Activated T-cell treated with anti-CD3 and anti-CD28 coated beads, Interleukin-2, amount 50 U/mL, for 4 hours (primary cell): ENCODE data around the gene ZNF804A. TPM values are rescaled to one million over a fixed set of nuclear protein-coding genes. Genes with fewer than 3 reads are reported as not detected.

Source experiments
- ATAC-seq, 2 donors: fragments of 200-7000 bp; cut with Tn5 transposase; one replicate each; pipeline ENCODE4 v1.10.0; 2021
- DNase-seq: peaks from one replicate; pipeline ENCODE4 v3.0.0-alpha.2; 2020
- H3K27me3 Mint-ChIP-seq: one replicate; pipeline ENCODE4 v1.8.0; 2021; ENCODE audit warnings: low read depth, mixed read lengths
- H3K36me3 Mint-ChIP-seq: one replicate; pipeline ENCODE4 v1.8.0; 2022; ENCODE audit warnings: mixed read lengths; ENCODE audit not compliant: insufficient read depth
- H3K4me1 Mint-ChIP-seq: one replicate; pipeline ENCODE4 v1.8.0; 2021; ENCODE audit warnings: low read depth, mixed read lengths
- H3K4me3 Mint-ChIP-seq: one replicate; pipeline ENCODE4 v1.8.0; 2021; ENCODE audit warnings: mild to moderate bottlenecking, moderate library complexity, mixed read lengths
- H3K9me3 Mint-ChIP-seq: one replicate; pipeline ENCODE4 v1.8.0; 2021; ENCODE audit warnings: mixed read lengths
- total RNA-seq, 3 donors: library from RNA; stranded (reverse); gene quantifications; one replicate each; pipeline ENCODE4 v1.2.1, GENCODE V29; 2021

The ZNF804A gene
- total RNA-seq, 3 donors from 2014 or later: not detected

DNA sequence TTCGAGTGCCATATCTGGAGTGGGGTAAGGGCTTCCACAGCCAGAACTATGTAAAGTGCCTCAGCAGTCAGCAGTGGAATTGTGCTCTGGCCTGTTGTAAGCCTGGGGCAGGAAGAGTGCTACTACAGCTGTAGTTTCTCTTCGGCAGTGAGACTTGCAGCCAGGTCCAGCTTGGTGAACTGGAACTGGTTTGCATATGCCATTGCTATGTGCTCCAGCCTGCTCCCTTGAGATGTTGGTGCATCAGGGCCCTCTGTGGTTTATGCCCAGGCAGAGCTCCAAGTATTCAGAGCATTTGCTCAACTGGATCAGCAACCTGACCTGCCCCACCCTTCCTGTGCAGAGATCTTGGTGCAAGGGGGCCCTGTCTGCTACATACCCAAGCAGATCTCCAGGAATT lies 47.8 kb downstream of the ZNF804A start:
- Mint-ChIP-seq H3K36me3 (no peaks in the 10 kb centered on the region), H3K27me3 (no peaks in the 10 kb centered on the region), H3K4me1 (no peaks in the 10 kb centered on the region), H3K9me3 (peaks cover 14% of the 10 kb centered on the region), H3K4me3 (no peak overlapping the region)
- DNase-seq (no peak), ATAC-seq (no peak)

DNA sequence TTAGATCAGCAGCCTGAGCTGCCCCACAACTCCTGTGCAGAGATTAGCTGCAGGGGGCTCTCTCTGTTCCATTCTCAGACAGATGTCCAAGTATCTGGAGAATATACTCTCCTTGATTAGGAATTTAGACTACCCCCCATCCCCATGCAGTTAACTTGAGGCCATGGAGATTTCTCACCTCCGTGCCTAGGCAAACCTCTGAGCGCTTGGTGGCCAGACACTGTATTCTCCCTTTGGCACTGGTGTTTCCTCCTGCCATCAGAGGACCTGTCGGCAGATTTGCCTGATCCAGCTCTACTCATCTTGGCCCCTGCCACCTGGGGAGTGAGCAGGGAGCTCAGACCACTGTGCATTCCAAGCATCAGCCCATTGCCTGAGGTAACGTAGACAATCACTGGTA lies 48.3 kb downstream of the ZNF804A start:
- H3K4me1 Mint-ChIP-seq: no peaks in the 10 kb centered on the region
- DNase-seq (no peak), ATAC-seq (no peak)
- no peak overlapping the region for H3K4me3 Mint-ChIP-seq
- no peaks in the 10 kb centered on the region for H3K27me3 Mint-ChIP-seq
- peaks cover 14% of the 10 kb centered on the region for H3K9me3 Mint-ChIP-seq
- H3K36me3 Mint-ChIP-seq: no peaks in the 10 kb centered on the region

DNA sequence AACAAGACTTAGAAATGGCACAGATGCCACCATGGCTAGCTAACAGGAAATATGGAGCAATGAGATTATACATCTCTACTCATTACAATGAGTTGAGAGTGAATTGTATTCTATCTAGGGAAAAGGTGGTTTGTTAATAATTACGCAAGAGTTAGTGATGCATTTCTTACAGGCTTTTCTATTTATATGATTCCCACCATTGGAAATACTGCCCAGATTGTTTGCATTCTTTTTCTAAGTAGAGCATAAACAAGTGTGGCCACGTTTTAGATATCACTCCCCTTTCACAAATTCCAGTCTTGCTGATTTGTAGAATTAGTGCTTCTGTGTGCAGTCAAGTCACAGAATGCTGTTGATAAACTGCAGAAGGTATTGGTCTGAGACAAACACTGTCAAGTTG lies 56.6 kb downstream of the ZNF804A start:
- Mint-ChIP-seq H3K4me3 (no peak overlapping the region), H3K36me3 (no peaks in the 10 kb centered on the region), H3K4me1 (no peaks in the 10 kb centered on the region), H3K9me3 (peaks cover 5% of the 10 kb centered on the region), H3K27me3 (no peaks in the 10 kb centered on the region)
- DNase-seq (no peak), ATAC-seq (no peak)

DNA sequence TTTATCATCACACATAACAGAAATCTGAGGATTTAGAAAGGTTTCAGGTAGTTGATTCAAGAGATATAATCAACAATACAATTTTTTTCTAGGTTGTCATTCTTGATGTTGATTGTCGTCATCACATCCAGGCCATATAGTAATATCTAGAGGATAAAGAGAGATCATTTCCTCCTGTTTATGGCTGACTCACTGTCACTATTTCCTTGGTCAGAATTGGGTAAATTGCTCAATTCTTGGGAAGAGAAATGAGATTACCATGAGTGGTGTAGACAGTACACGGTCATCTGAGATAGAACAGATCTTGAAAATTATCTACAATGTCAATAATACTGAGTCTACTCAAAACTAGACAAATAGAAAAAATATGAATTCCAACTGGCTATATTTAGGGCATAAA lies 78.8 kb downstream of the ZNF804A start:
- no peak for DNase-seq
- H3K36me3 Mint-ChIP-seq: no peaks in the 10 kb centered on the region
- peaks cover 4% of the 10 kb centered on the region for H3K9me3 Mint-ChIP-seq
- no peaks in the 10 kb centered on the region for H3K4me1 Mint-ChIP-seq
- ATAC-seq: no peak
- no peaks in the 10 kb centered on the region for H3K27me3 Mint-ChIP-seq
- no peak overlapping the region for H3K4me3 Mint-ChIP-seq

DNA sequence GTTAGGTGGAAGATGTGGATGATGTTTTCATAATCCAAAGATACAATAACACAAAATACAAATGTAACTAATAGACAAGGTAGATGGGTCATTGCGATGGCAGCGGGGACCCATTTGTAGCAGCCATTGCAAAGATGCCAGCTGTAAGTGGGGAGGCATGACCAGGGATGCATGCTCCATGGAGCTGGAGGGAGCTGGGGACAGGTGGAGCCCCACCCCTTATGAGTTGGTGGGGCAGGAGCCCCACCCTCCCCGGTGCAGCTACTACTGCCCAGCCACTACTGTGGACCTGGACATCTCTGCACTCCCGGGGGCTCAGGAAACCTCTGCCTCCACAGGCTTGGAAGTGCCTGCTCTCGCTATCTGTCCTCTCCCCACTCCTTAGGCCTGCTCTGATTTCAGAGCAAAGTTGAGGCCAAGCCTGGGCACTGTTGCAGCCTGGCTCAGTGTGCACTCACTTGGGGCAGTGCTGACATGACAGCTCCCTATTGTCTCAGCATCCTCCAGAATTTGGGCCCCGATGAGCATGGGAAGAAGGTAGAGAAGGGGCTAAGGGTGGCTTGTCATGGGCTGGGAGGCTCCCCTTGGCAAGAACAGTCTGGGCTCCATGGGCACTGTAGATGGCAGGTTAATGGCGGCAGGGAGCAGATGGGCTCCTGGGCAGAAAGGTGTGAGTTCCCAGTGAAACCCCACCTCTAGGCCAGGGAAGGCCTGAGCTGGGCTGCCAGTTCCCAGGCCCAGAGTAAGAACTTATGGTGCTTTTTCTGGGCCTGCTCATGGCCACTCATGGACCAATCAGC lies 81.1 kb downstream of the ZNF804A start:
- peaks cover 8% of the 10 kb centered on the region for H3K9me3 Mint-ChIP-seq
- DNase-seq (no peak), ATAC-seq (peak in 1 of 2 donors; percentile 14)
- H3K4me1 Mint-ChIP-seq: no peaks in the 10 kb centered on the region
- H3K4me3 Mint-ChIP-seq: no peak overlapping the region
- no peaks in the 10 kb centered on the region for H3K27me3 Mint-ChIP-seq
- no peaks in the 10 kb centered on the region for H3K36me3 Mint-ChIP-seq

DNA sequence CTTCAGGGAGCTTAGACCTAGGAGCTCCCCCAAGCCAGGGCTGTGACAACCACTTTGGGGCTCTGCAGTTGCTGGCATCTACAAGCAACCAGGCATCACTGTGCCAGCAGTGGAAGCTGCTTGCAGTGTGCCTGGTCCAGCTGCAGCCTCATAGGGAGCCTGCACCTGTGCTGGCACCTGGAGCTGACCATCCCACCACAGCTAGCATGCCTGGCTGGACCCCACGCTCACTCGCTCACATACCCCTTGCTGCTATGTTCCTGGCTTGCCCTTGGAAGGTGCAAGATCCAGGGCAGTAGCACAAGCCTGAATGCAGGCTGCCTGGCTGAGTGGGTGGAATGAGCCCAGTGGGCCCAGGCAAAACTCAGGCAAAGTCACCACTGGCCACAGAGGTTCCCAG lies 82.5 kb downstream of the ZNF804A start:
- Mint-ChIP-seq H3K9me3 (peaks cover 8% of the 10 kb centered on the region), H3K27me3 (no peaks in the 10 kb centered on the region), H3K4me3 (no peak overlapping the region), H3K36me3 (no peaks in the 10 kb centered on the region), H3K4me1 (no peaks in the 10 kb centered on the region)
- DNase-seq (no peak), ATAC-seq (no peak)

DNA sequence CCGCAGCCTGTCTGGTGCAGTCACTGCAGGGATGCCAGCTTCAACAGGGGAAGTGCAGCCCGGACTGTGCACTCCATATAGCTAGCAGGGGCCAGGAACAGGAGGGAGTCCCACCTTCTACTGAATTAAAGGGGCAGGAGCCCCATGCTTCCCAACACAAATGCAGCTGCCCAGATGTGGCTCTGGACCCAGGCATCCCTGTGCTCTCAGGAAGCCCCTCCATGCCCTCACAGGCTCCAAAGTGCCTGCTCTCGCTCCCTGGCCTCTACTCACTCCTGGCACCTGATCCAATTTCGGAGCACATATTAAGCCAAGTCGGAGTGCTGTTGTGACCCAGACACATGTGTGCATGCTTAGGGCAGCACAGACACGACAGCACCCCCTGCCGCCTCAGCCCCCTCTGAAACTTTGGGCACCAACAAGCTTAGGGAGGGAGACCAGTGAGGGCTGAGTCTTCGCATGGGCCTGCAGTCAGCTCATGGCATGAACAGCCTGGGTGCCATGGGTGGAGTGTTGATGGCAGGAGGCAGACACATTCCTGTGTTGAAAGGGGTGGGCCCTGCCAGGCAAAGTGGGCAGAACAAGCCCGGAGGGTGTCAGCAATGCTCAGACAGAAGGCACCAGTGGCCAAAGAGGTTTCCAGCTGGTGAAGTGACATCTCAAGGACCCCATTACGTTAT lies 83.5 kb downstream of the ZNF804A start:
- no peaks in the 10 kb centered on the region for H3K27me3 Mint-ChIP-seq
- DNase-seq: no peak
- H3K36me3 Mint-ChIP-seq: no peaks in the 10 kb centered on the region
- ATAC-seq: no peak
- no peaks in the 10 kb centered on the region for H3K4me1 Mint-ChIP-seq
- peaks cover 8% of the 10 kb centered on the region for H3K9me3 Mint-ChIP-seq
- no peak overlapping the region for H3K4me3 Mint-ChIP-seq

DNA sequence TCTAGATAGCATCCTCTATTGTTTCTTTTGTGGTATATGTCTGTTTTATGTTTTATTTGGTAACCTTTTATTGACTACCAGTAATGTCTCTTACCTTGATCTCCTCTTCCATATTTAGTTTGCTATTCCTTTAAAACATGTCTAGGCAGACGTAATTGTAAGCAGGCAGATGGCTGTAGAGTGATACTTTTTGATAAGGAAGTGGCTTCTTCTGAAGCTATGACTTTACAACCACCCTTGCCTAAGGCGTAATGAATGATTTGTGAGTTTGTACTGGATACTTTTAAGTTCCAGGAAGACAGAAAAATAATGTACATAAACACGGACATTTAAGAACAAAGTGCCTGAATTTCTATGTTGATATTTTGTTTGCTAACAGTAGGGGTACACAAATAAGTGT lies 85.6 kb downstream of the ZNF804A start:
- peaks cover 6% of the 10 kb centered on the region for H3K9me3 Mint-ChIP-seq

DNA sequence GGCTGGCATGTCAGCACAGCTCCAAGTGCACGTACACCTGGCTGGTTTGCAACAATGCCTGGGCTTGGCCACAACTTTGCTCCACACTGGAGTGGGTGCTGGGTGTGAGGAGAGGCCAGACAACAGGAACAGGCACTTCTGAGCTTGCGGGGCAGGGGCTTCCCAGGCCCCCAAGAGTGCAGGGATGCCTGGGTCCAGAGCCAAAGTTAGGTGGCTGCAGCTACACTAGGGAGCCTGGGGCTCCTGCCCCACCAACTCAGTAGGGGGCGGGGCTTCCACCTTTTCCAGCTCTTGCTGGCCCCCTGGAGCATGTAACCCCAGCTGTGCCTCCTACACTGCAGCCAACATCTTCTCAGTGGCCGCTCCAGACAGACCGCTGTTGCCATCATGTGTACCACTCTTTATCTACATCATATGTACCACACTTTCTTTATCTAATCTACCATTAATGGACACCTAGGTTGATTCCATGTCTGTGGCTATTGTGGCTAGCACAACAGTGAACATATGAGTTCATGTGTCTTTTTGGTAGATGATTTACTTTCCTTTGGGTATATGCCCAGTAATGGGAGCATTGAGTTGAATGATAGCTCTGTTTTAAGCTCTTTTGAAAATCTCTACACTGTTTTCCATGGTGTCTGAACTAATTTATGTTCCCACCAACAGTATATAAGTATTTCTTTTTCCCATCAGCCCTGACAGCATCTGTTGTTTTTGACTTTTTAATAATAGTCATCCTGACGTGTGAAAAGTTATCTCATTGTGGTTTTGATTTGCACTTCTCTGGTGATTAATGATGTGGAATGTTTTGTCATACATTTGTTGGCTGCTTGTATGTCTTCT lies 87.9 kb downstream of the ZNF804A start:
- no peak for DNase-seq
- H3K4me1 Mint-ChIP-seq: no peaks in the 10 kb centered on the region
- H3K4me3 Mint-ChIP-seq: no peak overlapping the region
- peaks cover 4% of the 10 kb centered on the region for H3K9me3 Mint-ChIP-seq
- ATAC-seq: no peak
- no peaks in the 10 kb centered on the region for H3K36me3 Mint-ChIP-seq
- H3K27me3 Mint-ChIP-seq: no peaks in the 10 kb centered on the region

More for the DNA sequence above, 85.6 kb downstream of the ZNF804A start:
- Mint-ChIP-seq H3K27me3 (no peaks in the 10 kb centered on the region), H3K4me1 (no peaks in the 10 kb centered on the region), H3K4me3 (no peak overlapping the region), H3K36me3 (no peaks in the 10 kb centered on the region)
- DNase-seq (no peak), ATAC-seq (no peak)

DNA sequence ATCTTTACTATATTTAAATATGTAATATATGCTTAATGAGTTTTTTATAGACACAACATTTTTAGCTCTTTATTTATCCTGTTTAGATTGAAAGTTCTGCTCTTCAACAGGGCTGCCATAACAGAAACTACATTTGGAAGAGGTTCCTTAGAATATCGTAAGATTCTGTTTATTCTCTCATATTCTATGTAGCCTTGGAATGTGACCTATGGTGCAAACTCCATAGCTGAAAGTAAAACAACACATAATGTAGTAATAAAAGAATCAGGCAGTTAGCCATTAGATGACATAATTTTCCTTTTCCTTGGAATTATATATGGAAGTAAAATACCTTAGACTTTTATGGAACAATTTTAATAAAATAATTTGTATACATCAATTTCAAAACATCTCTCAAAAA lies 91.3 kb downstream of the ZNF804A start:
- Mint-ChIP-seq H3K4me1 (no peaks in the 10 kb centered on the region), H3K9me3 (no peaks in the 10 kb centered on the region), H3K27me3 (no peaks in the 10 kb centered on the region), H3K4me3 (no peak overlapping the region), H3K36me3 (no peaks in the 10 kb centered on the region)
- DNase-seq (no peak), ATAC-seq (no peak)

DNA sequence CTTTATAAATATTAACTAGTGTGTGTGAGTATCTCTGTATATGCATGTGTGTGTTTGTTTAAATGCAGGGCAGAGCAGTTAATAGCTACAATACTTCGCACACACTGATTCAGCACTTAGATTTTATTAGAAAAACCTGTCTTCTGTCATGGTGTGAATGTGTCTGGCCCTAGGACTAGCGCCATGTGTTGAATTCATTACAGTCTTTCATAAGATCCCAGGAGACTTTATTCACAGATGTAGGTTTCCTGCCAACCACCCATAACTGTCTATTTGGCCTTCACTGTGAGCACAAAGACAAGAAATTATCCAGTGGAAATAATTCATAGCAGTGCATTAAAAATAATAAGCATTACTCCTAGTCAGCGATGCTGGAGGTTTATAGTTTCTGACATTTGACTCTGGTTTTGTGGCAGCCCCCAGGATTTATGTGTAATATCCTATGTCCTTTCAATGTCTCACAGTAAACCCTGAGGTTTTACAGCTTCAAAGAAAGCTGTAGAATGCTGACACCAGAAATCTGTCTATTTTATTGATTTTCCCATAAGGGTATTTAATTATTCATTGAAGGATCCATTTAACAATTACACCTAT lies 93.9 kb downstream of the ZNF804A start:
- no peaks in the 10 kb centered on the region for H3K27me3 Mint-ChIP-seq
- DNase-seq (no peak), ATAC-seq (no peak)
- H3K36me3 Mint-ChIP-seq: no peaks in the 10 kb centered on the region
- H3K4me1 Mint-ChIP-seq: no peaks in the 10 kb centered on the region
- H3K9me3 Mint-ChIP-seq: peaks cover 4% of the 10 kb centered on the region
- no peak overlapping the region for H3K4me3 Mint-ChIP-seq

DNA sequence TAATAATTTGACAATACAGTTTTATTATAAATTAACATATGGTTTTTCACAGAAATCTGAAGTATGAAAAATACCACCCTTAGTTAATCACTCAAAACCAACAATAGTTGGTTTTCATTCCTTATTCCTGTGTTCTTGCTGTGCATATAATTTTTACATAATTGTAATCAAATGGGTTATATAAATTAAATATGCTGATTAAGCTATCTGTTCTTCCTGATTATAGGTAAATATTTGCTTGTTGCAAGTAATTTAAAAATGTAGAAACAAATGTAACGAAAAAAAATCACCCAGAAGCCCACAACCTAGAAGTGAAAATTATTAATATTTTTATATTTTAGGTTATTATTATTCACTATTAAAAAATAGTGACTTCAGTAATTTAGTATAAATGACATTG lies 98.3 kb downstream of the ZNF804A start:
- peaks cover 4% of the 10 kb centered on the region for H3K9me3 Mint-ChIP-seq
- no peak for ATAC-seq
- no peaks in the 10 kb centered on the region for H3K27me3 Mint-ChIP-seq
- no peak overlapping the region for H3K4me3 Mint-ChIP-seq
- no peak for DNase-seq
- no peaks in the 10 kb centered on the region for H3K4me1 Mint-ChIP-seq
- H3K36me3 Mint-ChIP-seq: no peaks in the 10 kb centered on the region

DNA sequence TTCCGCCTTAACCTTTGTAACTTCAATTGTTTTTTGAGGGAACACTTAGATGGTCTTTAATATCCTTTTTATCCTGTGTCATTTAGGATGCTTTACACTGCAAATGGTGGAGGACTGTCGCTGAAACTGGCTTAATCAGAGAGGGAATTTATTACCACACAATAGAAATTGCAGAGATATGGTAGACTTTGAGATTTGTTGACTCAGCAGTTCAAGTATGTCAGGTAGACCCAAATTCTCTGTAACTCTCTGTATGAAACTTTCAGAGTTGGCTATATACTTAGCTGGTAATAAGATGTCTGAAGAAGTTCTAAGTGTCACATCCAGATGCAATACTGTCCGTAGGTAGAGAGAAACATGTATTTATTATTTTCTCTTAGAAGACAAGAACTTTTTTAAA lies 100.1 kb downstream of the ZNF804A start:
- Mint-ChIP-seq H3K4me3 (no peak overlapping the region), H3K9me3 (peaks cover 4% of the 10 kb centered on the region), H3K4me1 (no peaks in the 10 kb centered on the region)

DNA sequence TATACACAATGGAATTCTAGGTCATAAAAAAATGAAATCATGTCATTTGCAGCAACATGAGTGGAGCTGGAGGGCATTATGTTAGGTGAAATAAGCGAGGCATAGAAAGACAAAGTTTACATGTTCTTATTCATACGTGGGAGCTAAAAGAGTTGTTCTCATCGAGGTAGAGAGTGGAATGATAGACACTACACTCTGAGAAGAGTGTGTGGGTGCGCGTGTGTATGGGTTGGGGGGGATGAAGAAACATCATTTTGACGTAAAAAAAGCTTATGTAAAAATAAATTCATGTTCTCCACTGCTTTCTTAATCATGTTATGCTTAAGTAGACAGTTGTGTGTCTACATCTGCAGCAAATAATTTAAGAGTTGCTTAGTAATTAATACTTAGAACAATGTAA lies 123.6 kb downstream of the ZNF804A start:
- Mint-ChIP-seq H3K4me1 (no peaks in the 10 kb centered on the region), H3K9me3 (peaks cover 14% of the 10 kb centered on the region), H3K4me3 (no peak overlapping the region), H3K27me3 (no peaks in the 10 kb centered on the region), H3K36me3 (no peaks in the 10 kb centered on the region)
- no peak for DNase-seq
- ATAC-seq: no peak

More for the DNA sequence above, 100.1 kb downstream of the ZNF804A start:
- H3K36me3 Mint-ChIP-seq: no peaks in the 10 kb centered on the region
- DNase-seq (no peak), ATAC-seq (no peak)
- H3K27me3 Mint-ChIP-seq: no peaks in the 10 kb centered on the region
